DND-41 (cell line): ENCODE results near the gene CKAP2L.
"Not testable (repeated sequence)": the region's sequence is repeated elsewhere in the genome, so short reads cannot be mapped to it uniquely, and the experiment has no call there.

Source experiments
- CTCF ChIP-seq: IDR thresholded peaks from 2 replicates; pipeline ENCODE4 v1.5.1; 2012; ENCODE audit warnings: borderline replicate concordance, low read length, moderate library complexity, mild to moderate bottlenecking; ENCODE audit not compliant: poor library complexity, severe bottlenecking; ENCODE audit errors: extremely low read depth
- EZH2 ChIP-seq: IDR thresholded peaks from 3 replicates; pipeline ENCODE4 v1.6.1; 2012; ENCODE audit warnings: borderline replicate concordance, low read depth, mild to moderate bottlenecking, moderate library complexity, low read length, inconsistent platforms; ENCODE audit not compliant: severe bottlenecking

- not testable (repeated sequence) for TF ChIP-seq CTCF, EZH2
Observed at GRCh38 chr2:112706947-112707346, 57.5 kb downstream of the CKAP2L start.
